Neural crest cell (in vitro differentiated cells): ENCODE data around the gene C18orf32. TPM values are rescaled to one million over a fixed set of nuclear protein-coding genes. Genes with fewer than 3 reads are reported as not detected.

Source experiments
- DNase-seq: peaks from one replicate; pipeline ENCODE4 v3.0.0; 2021; ENCODE audit warnings: low read depth, mixed read lengths, low spot score
- H3K27ac Mint-ChIP-seq: one replicate; pipeline ENCODE4 v1.8.0; 2021; ENCODE audit warnings: mild to moderate bottlenecking, mixed read lengths; ENCODE audit not compliant: unreplicated experiment
- H3K27me3 Mint-ChIP-seq: 2 replicates; pipeline ENCODE4 v1.8.0; 2021; ENCODE audit warnings: low read depth, mild to moderate bottlenecking, mixed read lengths
- H3K36me3 Mint-ChIP-seq: 2 replicates; pipeline ENCODE4 v1.8.0; 2021; ENCODE audit warnings: low read depth, mild to moderate bottlenecking, mixed read lengths
- H3K4me1 Mint-ChIP-seq: 2 replicates; pipeline ENCODE4 v1.8.0; 2021; ENCODE audit warnings: mixed read lengths
- H3K4me3 Mint-ChIP-seq: one replicate; pipeline ENCODE4 v1.8.0; 2021; ENCODE audit warnings: mild to moderate bottlenecking, mixed read lengths
- H3K9me3 Mint-ChIP-seq: 2 replicates; pipeline ENCODE4 v1.8.0; 2021; ENCODE audit warnings: mixed read lengths
- CTCF ChIP-seq: fragments of 200-600 bp; sonication (generic); conservative IDR thresholded peaks from 2 replicates; pipeline ENCODE4 v1.5.0; 2021; ENCODE audit warnings: antibody characterized with exemption, mild to moderate bottlenecking
- long read RNA-seq: library from polyadenylated mRNA; unstranded; transcript quantifications from one replicate; pipeline ENCODE4 v2.0.0, GENCODE V29; 2020
- total RNA-seq: library from RNA; stranded (reverse); gene quantifications from 2 replicates; pipeline ENCODE4 v1.2.1, GENCODE V29; 2021

Gene C18orf32
- total RNA-seq, result 32.0 and 34.3 TPM in 2 replicates
- long read RNA-seq, full-length matches to known transcripts, result 78 of 80 reads
- long read RNA-seq, partial matches to known transcripts, result 0 of 80 reads
- long read RNA-seq, other reads (novel, unspliced or antisense), result 2 of 80 reads

- H3K27me3 Mint-ChIP-seq, result no peaks in the 10 kb centered on the region
- no peaks in the 10 kb centered on the region for H3K9me3 Mint-ChIP-seq
- H3K36me3 Mint-ChIP-seq, result peaks cover 32% of the 10 kb centered on the region
- H3K4me3 Mint-ChIP-seq, result peak within 1 kb of the TSS; percentile 95
- DNase-seq, result peak; percentile 92
- peaks cover 53% of the 10 kb centered on the region for H3K4me1 Mint-ChIP-seq
- H3K27ac Mint-ChIP-seq, result peak within 1 kb of the TSS; percentile 98
- TF ChIP-seq CTCF, result no peak
These were observed at the start of gene C18orf32 for GRCh38 chr18:49486953-49487710. C18orf32 (minus strand) TSS chr18:49487234; CDS start chr18:49483748, 3,486 bp downstream.

- Mint-ChIP-seq H3K4me3 (no peak overlapping the region), H3K27ac (no peak overlapping the region), H3K27me3 (no peaks in the 10 kb centered on the region), H3K4me1 (peaks cover 5% of the 10 kb centered on the region), H3K9me3 (no peaks in the 10 kb centered on the region), H3K36me3 (no peaks in the 10 kb centered on the region)
- no peak for DNase-seq
- TF ChIP-seq CTCF, result no peak
These were observed 48.0 kb upstream of the C18orf32 start for GRCh38 chr18:49534846-49535601.

- Mint-ChIP-seq H3K4me1 (peaks cover 14% of the 10 kb centered on the region), H3K4me3 (no peak overlapping the region), H3K36me3 (no peaks in the 10 kb centered on the region), H3K27me3 (no peaks in the 10 kb centered on the region), H3K9me3 (no peaks in the 10 kb centered on the region), H3K27ac (no peak overlapping the region)
- TF ChIP-seq CTCF, result no peak
- no peak for DNase-seq
These were observed 44.7 kb upstream of the C18orf32 start for GRCh38 chr18:49531678-49532153.

GRCh38 chr18:49529596-49529995, 42.6 kb upstream of the C18orf32 start:
- Mint-ChIP-seq H3K36me3 (no peaks in the 10 kb centered on the region), H3K4me3 (no peak overlapping the region), H3K27ac (no peak overlapping the region), H3K9me3 (no peaks in the 10 kb centered on the region), H3K27me3 (no peaks in the 10 kb centered on the region), H3K4me1 (peaks cover 15% of the 10 kb centered on the region)
- no peak for TF ChIP-seq CTCF
- no peak for DNase-seq

- Mint-ChIP-seq H3K27ac (no peak overlapping the region), H3K9me3 (no peaks in the 10 kb centered on the region), H3K36me3 (no peaks in the 10 kb centered on the region), H3K4me1 (peaks cover 22% of the 10 kb centered on the region), H3K27me3 (no peaks in the 10 kb centered on the region), H3K4me3 (no peak overlapping the region)
- TF ChIP-seq CTCF, result no peak
- DNase-seq, result no peak
These were observed 40.7 kb upstream of the C18orf32 start for GRCh38 chr18:49527631-49528327.
